Measurements from ENCODE around the gene ZFP14. TPM values are rescaled to one million over a fixed set of nuclear protein-coding genes. Genes with fewer than 3 reads are reported as not detected.

The ZFP14 gene
- total RNA-seq: 4.3 and 5.3 TPM in 2 replicates

DNA sequence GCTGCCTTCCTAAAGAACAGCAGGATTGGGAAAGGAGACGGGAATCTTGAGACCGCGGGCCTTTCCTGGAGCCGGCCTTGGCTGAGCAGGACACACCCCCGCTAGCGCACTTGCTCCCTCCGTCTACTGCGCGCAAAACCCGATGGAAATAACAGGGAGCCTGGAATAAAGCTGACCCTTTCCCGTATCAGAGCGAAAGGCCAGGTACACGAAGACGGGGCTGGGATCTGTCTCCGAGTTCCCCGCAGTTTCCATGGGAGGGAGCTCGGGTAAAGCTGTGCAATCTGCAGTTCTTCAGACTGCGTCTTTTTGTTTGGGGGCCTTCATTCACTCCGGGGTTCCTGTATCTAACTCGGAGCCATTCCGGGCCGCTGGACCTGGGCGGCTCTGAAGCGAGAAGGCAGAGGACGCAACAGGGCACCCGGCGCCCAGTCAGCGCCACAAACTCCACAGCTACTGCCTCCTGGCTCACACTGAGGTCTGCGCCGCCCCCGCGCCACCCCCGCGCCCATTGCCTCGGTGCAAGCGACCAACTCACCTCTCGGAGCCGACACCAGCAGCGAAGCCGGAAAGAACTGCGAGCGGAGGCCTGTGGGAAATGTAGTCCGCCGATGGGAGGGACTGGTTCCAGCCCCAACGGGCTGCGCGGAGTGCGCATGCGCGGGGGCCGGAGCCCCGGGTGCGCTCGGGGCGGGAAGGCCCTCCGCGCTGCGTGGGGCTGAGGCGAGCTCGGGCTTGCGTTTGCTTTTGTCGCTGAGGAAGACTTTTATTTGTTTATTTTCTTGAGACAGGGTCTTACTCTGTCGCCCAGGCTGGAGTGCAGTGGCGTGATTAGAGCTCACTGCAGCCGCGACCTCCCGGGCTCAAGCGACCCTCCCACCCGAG lies at the start of gene ZFP14:
Gene ZFP14, minus strand, starts transcription at position 577 of the 885 bp plus-strand sequence. CDS start 11,309 bp downstream, outside the sequence.
- H3K9me3 ChIP-seq (ENCODE audit: low read depth, low read length): no peaks in the 10 kb centered on the region
- H3K4me1 ChIP-seq (ENCODE audit: insufficient read depth, low read length): peaks cover 7% of the 10 kb centered on the region
- no peaks in the 10 kb centered on the region for H3K27me3 ChIP-seq (ENCODE audit: insufficient read depth, low read length)
- H3K79me2 ChIP-seq (ENCODE audit: insufficient read depth, low read length): peaks cover 12% of the 10 kb centered on the region
- TF ChIP-seq CTCF (IDR thresholded peaks at IDR 0.05; ENCODE audit: extremely low read depth, low read depth, low read length): peak; percentile 24
- peak within 1 kb of the TSS; percentile 81 for H3K27ac ChIP-seq (ENCODE audit: low read depth, low read length)
- H3K4me2 ChIP-seq (ENCODE audit: insufficient read depth, low read length): peak within 1 kb of the TSS; percentile 92
- H3K4me3 ChIP-seq (ENCODE audit: insufficient read depth, low read length): peak within 1 kb of the TSS; percentile 85
- DNase-seq (ENCODE audit: insufficient read length, low spot score, missing footprints): peak; percentile 99
- peak within 1 kb of the TSS; percentile 99 for H2AFZ ChIP-seq (ENCODE audit: low read length)
- H4K20me1 ChIP-seq (ENCODE audit: insufficient read depth, low read length): no peaks in the 10 kb centered on the region
- H3K36me3 ChIP-seq (ENCODE audit: insufficient read depth, low read length): no peaks in the 10 kb centered on the region

DNA sequence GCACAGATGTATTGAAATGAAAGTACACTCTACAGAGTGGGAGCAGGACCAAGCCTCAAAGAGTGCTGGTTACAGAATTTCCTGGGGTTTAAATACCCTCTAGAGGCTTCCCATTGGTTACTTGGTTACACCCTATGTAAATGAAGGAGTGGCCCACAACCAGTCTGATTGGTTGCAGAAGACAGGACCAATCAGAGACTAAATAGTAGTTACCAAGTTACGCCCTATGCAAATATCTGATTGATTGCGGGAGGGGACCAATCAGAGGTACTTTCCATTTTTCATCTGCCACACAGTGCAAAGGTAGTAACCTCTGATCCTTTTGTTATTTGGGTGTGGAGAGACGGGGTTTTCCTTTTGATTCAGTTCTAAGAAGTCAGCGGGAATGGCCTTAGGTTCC lies 44.9 kb upstream of the ZFP14 start:
- Histone ChIP-seq H3K4me1 (ENCODE audit: insufficient read depth, low read length) (no peaks in the 10 kb centered on the region), H3K79me2 (ENCODE audit: insufficient read depth, low read length) (no peaks in the 10 kb centered on the region), H3K9me3 (ENCODE audit: low read depth, low read length) (no peaks in the 10 kb centered on the region), H3K36me3 (ENCODE audit: insufficient read depth, low read length) (no peaks in the 10 kb centered on the region), H2AFZ (ENCODE audit: low read length) (no peak overlapping the region), H3K4me2 (ENCODE audit: insufficient read depth, low read length) (no peak overlapping the region), H4K20me1 (ENCODE audit: insufficient read depth, low read length) (no peaks in the 10 kb centered on the region), H3K4me3 (ENCODE audit: insufficient read depth, low read length) (no peak overlapping the region), H3K27me3 (ENCODE audit: insufficient read depth, low read length) (no peaks in the 10 kb centered on the region), H3K27ac (ENCODE audit: low read depth, low read length) (no peak overlapping the region)
- TF ChIP-seq CTCF (IDR thresholded peaks at IDR 0.05; ENCODE audit: extremely low read depth, low read depth, low read length): no peak
- DNase-seq (ENCODE audit: insufficient read length, low spot score, missing footprints): no peak

DNA sequence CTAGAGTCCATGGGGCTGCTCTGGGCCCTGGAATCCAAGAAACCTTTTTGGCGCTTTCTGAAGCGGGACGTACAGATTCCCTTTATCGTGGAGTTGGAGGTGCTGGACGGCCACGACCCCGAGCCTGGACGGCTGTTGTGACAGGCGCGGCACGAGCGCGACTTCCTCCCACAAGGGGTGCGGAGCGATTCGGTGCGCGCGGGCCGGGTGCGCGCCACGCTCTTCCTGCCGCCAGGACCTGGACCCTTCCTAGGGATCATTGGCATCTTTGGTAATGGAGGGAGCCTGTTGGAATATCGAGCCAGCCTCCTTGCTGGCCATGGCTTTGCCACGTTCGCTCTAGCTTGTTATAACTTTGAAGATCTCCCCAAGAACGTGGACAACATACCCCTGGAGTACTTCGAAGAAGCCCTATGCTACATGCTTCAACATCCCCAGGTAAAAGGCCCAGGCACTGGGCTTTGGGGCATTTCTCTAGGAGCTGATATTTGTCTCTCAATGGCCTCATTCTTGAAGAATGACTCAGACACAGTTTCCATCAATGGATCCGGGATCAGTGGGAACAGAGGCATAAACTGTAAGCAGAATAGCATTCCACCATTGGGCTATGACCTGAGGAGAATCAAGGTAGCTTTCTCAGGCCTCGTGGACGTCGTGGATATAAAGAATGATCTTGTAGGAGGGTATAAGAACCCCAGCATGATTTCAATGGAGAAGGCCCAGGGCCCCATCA lies 42.9 kb upstream of the ZFP14 start:
- Histone ChIP-seq H3K36me3 (ENCODE audit: insufficient read depth, low read length) (no peaks in the 10 kb centered on the region), H3K27me3 (ENCODE audit: insufficient read depth, low read length) (no peaks in the 10 kb centered on the region), H3K9me3 (ENCODE audit: low read depth, low read length) (no peaks in the 10 kb centered on the region), H3K4me1 (ENCODE audit: insufficient read depth, low read length) (peaks cover 6% of the 10 kb centered on the region), H3K27ac (ENCODE audit: low read depth, low read length) (no peak overlapping the region), H3K4me2 (ENCODE audit: insufficient read depth, low read length) (peak overlapping the region; percentile 87), H3K4me3 (ENCODE audit: insufficient read depth, low read length) (peak overlapping the region; percentile 69), H3K79me2 (ENCODE audit: insufficient read depth, low read length) (peaks cover 12% of the 10 kb centered on the region), H4K20me1 (ENCODE audit: insufficient read depth, low read length) (peaks cover 3% of the 10 kb centered on the region), H2AFZ (ENCODE audit: low read length) (peak overlapping the region; percentile 93)
- DNase-seq (ENCODE audit: insufficient read length, low spot score, missing footprints): peak; percentile 65
- TF ChIP-seq CTCF (IDR thresholded peaks at IDR 0.05; ENCODE audit: extremely low read depth, low read depth, low read length): no peak

Measured in osteoblast (primary cell).